GM12875 (cell line): ENCODE measurements around the gene TSPAN32.

Experiments
- H3K4me3 ChIP-seq: one replicate; pipeline ENCODE4 v1.5.1; 2011; ENCODE audit warnings: low read depth, low read length, control low read depth
- TF ChIP-seq, protein P1 (sequence below): IDR thresholded peaks from 2 replicates; pipeline ENCODE4 v1.5.1; 2011; ENCODE audit warnings: low read depth, mild to moderate bottlenecking, control low read depth, inconsistent platforms, low read length, moderate library complexity, borderline replicate concordance; ENCODE audit not compliant: insufficient read depth

TSPAN32 gene

DNA sequence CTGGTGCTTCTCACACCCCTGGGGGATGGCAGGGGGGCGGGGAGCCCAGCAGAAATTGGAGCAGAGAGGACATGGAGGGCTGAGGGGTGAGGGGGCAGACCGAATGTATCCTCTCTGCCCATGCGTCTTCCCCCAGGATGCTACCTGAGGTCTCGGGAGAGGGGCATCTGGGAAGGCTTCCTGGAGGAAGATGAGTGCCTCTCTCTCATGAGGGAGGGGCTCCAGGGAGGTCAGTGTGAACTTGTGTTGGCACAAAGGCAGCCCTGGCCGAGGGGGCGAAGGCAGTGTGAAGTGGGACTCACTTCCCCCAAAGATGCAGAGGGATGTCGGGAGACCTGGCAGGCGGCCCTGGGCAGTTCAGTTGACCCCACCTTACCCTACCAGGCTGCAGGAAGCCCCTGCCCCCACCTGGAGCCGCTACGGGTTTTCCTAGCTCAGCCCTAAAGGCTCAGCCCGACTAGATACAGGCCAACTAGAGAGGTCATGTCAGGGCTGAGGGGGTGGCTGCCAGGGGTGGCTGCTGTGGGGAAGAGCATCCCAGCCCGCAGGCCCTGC, 41.8 kb upstream of the TSPAN32 start:
- no peak overlapping the region for H3K4me3 ChIP-seq
- TF ChIP-seq, protein P1, sequence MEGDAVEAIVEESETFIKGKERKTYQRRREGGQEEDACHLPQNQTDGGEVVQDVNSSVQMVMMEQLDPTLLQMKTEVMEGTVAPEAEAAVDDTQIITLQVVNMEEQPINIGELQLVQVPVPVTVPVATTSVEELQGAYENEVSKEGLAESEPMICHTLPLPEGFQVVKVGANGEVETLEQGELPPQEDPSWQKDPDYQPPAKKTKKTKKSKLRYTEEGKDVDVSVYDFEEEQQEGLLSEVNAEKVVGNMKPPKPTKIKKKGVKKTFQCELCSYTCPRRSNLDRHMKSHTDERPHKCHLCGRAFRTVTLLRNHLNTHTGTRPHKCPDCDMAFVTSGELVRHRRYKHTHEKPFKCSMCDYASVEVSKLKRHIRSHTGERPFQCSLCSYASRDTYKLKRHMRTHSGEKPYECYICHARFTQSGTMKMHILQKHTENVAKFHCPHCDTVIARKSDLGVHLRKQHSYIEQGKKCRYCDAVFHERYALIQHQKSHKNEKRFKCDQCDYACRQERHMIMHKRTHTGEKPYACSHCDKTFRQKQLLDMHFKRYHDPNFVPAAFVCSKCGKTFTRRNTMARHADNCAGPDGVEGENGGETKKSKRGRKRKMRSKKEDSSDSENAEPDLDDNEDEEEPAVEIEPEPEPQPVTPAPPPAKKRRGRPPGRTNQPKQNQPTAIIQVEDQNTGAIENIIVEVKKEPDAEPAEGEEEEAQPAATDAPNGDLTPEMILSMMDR, result no peak

GRCh38 chr11:2260491-2261364, 41.1 kb upstream of the TSPAN32 start:
- H3K4me3 ChIP-seq, result no peak overlapping the region
- TF ChIP-seq, protein P1, result no peak

- no peak overlapping the region for H3K4me3 ChIP-seq
- TF ChIP-seq, protein P1, result no peak
Measured at GRCh38 chr11:2261436-2262230, 40.2 kb upstream of the TSPAN32 start.

DNA sequence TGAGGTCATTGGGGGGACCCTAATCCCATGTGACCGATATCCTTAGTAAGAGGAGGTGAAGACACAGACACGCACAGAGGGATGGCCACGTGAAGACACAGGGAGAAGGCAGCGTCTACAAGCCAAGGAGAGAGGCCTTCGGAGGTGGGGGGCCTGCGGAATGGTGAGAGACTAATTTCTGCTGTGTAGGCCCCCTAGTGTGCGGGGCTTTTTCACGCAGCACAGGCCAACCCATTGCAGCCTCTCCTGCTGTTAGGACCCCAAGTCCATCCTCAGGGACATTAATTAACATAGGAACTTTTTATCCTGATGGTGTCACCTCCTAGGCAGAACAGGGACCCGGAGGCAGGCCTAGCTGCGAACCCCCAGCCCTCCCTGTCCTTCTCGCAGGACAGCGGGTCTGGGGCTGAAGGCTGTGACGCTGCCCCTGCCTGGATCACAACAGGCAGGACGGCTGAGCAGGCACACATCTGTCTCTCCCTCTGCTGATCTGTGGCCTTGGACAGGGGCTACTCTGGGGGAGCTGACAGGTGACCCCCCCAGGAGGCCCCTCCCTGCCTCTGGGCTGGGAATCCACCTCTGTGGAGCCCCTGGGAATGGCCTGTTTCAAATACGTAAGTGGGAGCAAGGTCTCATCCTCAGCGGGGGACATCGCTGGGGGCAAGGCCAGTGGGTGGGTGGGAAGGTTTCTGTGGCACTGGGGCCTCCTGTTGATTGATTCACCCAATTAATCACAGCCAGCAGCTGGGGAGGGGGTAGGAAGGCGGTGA, 39.3 kb upstream of the TSPAN32 start:
- no peak overlapping the region for H3K4me3 ChIP-seq
- TF ChIP-seq, protein P1, result no peak

DNA sequence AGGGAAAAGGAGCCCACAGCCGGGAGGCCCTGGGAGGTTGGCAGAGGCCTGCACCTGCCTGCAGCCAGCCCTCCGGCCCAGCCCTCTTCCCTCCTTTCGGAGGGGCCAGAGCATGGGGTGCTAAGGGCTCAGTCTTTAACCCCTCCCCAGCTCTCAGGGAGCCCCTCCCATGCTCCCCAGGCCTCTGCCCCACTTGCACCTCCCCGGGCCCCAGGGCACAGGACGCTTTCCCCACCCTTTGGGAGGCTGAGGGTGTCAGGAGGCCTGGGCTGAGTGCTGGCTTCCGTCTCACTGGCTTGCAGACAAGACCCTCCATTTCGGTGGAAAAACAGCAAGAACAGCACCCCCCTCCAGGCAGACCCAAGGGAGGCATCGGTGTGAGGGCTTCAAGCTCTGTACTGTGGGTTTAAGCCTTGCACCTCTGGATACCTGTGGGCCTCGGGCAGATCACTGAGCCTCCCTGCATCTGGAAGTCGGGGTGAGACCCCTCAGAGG, 38.7 kb upstream of the TSPAN32 start:
- H3K4me3 ChIP-seq, result no peak overlapping the region
- TF ChIP-seq, protein P1, result no peak

DNA sequence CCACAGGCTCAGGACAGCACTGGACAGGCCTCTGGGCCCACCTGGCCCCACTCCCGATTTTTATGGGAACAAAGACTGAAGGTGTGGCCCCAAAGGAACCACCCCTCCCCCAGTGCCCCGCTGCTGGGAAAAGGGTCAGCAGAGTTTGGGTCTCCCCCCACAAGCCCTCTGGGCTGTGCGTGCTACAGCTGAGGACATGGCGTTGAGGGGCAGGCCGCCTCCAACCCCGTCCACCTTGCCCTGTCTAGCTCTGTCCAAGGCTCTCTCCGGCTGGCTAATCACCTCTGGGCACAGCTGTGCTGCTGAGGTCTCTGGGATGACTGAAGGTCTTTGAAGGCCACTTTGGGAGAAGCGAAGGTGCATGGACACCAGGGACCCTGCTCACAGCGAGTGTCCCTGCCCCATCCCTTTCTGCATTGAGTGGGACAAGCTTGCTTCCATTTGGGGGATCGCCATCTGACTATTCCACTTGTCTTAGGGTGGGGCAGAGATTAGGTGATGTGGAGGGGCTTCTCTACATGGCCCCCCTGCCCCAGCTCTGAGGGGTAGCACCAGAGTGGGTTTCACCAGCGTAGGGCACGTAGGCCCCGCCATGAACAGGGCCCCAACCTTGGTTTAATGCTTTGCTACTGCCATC, 38.0 kb upstream of the TSPAN32 start:
- no peak overlapping the region for H3K4me3 ChIP-seq
- TF ChIP-seq, protein P1, result no peak
